Progenitor cell of endocrine pancreas (in vitro differentiated cells): ENCODE results near the gene CGNL1. TPM values are rescaled to one million over a fixed set of nuclear protein-coding genes. Genes with fewer than 3 reads are reported as not detected.

ENCODE experiments used
- DNase-seq: peaks from one replicate; pipeline ENCODE4 v3.0.0; 2021; ENCODE audit warnings: low spot score; ENCODE audit not compliant: unreplicated experiment
- H3K27ac Mint-ChIP-seq: 2 replicates; pipeline ENCODE4 v1.8.0; 2021; ENCODE audit warnings: mild to moderate bottlenecking, moderate library complexity, mixed read lengths
- H3K27me3 Mint-ChIP-seq: 2 replicates; pipeline ENCODE4 v1.8.0; 2021; ENCODE audit warnings: mixed read lengths
- H3K36me3 Mint-ChIP-seq: 2 replicates; pipeline ENCODE4 v1.8.0; 2022; ENCODE audit warnings: mixed read lengths; ENCODE audit not compliant: insufficient read depth
- H3K4me1 Mint-ChIP-seq: 2 replicates; pipeline ENCODE4 v1.8.0; 2021; ENCODE audit warnings: low read depth, mixed read lengths
- H3K4me3 Mint-ChIP-seq: 2 replicates; pipeline ENCODE4 v1.8.0; 2021; ENCODE audit warnings: low read depth, mild to moderate bottlenecking, moderate library complexity, mixed read lengths
- H3K9me3 Mint-ChIP-seq: 2 replicates; pipeline ENCODE4 v1.8.0; 2021; ENCODE audit warnings: low read depth, mixed read lengths
- total RNA-seq: library from RNA; stranded (reverse); gene quantifications from 2 replicates; pipeline ENCODE4 v1.2.1, GENCODE V29; 2021
- TF ChIP-seq, protein P1 (sequence below): fragments of 200-600 bp; sonication (generic); IDR thresholded peaks from one replicate; pipeline ENCODE4 v1.5.0; 2021; ENCODE audit warnings: antibody characterized with exemption, mild to moderate bottlenecking; ENCODE audit not compliant: unreplicated experiment

The CGNL1 gene
- total RNA-seq, 1 donor from 2014 or later = 41.9 TPM

DNA sequence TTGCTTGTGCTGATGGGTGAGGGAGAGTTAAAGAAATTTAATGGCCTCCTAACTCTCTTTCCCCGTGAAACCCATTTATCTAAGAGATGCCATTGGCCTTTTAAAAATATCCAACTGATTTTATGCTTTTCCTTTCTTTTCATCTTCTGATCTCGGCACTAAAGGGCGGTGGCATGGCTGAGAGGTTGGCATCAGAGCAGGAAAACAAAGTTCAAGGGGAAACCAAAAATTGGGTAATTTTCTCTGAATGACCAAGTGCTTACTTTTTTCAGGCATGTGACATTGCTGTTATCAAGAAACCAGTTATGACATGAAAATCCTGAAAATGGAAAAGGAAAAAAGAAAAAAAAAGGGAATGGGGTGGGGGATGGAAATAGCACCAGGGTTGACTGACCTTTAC, 3.2 kb downstream of the CGNL1 start:
- H3K4me3 Mint-ChIP-seq = no peak overlapping the region
- peaks cover 43% of the 10 kb centered on the region for H3K4me1 Mint-ChIP-seq
- no peaks in the 10 kb centered on the region for H3K9me3 Mint-ChIP-seq
- TF ChIP-seq, protein P1, sequence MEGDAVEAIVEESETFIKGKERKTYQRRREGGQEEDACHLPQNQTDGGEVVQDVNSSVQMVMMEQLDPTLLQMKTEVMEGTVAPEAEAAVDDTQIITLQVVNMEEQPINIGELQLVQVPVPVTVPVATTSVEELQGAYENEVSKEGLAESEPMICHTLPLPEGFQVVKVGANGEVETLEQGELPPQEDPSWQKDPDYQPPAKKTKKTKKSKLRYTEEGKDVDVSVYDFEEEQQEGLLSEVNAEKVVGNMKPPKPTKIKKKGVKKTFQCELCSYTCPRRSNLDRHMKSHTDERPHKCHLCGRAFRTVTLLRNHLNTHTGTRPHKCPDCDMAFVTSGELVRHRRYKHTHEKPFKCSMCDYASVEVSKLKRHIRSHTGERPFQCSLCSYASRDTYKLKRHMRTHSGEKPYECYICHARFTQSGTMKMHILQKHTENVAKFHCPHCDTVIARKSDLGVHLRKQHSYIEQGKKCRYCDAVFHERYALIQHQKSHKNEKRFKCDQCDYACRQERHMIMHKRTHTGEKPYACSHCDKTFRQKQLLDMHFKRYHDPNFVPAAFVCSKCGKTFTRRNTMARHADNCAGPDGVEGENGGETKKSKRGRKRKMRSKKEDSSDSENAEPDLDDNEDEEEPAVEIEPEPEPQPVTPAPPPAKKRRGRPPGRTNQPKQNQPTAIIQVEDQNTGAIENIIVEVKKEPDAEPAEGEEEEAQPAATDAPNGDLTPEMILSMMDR = no peak
- DNase-seq = no peak
- peak overlapping the region; percentile 47 for H3K27ac Mint-ChIP-seq
- H3K27me3 Mint-ChIP-seq = peaks cover 6% of the 10 kb centered on the region
- peaks cover 2% of the 10 kb centered on the region for H3K36me3 Mint-ChIP-seq

DNA sequence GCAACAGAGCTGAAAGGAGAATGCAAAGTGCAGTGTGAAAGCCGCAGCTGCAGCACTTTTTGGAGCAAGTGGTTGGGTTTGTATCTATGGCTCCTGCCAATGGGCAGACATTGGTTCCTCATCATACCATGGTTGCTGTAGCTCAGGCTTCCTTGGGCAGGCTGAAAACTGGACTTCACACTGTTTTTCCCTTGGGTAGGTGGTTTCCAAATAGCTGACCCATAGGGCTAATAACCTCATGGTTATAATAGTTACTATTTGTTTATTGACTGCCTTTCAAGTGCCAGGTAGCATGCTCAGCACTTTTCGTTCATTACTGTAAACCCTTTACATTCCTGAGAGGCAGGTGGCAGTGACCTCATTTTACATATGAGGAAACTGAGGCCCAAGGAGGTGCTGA, 4.5 kb downstream of the CGNL1 start:
- H3K4me3 Mint-ChIP-seq = no peak overlapping the region
- no peak for DNase-seq
- H3K4me1 Mint-ChIP-seq = peaks cover 47% of the 10 kb centered on the region
- H3K27me3 Mint-ChIP-seq = no peaks in the 10 kb centered on the region
- TF ChIP-seq, protein P1 = no peak
- peaks cover 3% of the 10 kb centered on the region for H3K36me3 Mint-ChIP-seq
- H3K27ac Mint-ChIP-seq = no peak overlapping the region
- H3K9me3 Mint-ChIP-seq = no peaks in the 10 kb centered on the region

DNA sequence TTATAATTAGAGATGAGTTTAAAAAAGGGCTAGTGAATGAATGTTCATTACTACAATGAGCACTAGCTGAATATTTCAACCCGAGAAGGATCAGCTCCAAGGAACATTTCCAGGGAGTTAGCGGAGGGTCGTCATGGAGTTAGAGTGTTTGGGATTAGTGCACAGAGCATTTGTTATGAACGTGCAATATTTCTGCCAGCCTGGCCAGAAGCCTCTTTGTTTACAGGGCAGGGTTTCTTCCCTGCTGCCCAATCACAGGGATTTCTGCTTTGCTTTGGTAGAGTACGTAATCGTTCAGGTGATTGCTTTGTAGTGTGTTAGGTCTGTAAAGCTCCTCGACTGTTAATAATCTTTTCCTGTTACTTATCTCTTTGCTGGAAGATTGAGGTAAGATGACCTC, 5.9 kb downstream of the CGNL1 start:
- Mint-ChIP-seq H3K36me3 (peaks cover 3% of the 10 kb centered on the region), H3K27ac (peak overlapping the region; percentile 83), H3K9me3 (no peaks in the 10 kb centered on the region), H3K4me3 (no peak overlapping the region), H3K4me1 (peaks cover 52% of the 10 kb centered on the region), H3K27me3 (no peaks in the 10 kb centered on the region)
- DNase-seq = no peak
- TF ChIP-seq, protein P1 = no peak

DNA sequence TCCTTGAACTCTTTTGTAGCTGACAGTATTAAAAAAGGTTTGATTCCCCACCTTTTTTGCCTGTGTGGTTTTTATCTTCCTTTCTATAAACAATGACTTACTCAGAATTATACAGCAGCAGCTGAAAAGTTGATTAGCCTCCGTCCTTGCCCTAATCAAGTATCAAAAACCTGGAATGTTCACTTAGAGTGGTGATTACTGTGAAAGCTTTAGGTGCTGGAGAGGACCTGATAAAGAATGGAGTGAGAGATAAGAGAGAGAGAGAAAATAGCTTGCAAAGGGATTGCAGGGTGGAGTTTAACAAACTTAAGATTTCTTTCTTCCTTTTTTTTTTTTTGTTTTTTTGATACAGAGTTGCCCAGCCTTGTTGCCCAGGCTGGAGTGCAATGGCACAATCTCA, 6.7 kb downstream of the CGNL1 start:
- Mint-ChIP-seq H3K27ac (peak overlapping the region; percentile 83), H3K4me3 (no peak overlapping the region), H3K4me1 (peaks cover 51% of the 10 kb centered on the region), H3K36me3 (peaks cover 3% of the 10 kb centered on the region), H3K9me3 (no peaks in the 10 kb centered on the region), H3K27me3 (no peaks in the 10 kb centered on the region)
- TF ChIP-seq, protein P1 = no peak
- no peak for DNase-seq

DNA sequence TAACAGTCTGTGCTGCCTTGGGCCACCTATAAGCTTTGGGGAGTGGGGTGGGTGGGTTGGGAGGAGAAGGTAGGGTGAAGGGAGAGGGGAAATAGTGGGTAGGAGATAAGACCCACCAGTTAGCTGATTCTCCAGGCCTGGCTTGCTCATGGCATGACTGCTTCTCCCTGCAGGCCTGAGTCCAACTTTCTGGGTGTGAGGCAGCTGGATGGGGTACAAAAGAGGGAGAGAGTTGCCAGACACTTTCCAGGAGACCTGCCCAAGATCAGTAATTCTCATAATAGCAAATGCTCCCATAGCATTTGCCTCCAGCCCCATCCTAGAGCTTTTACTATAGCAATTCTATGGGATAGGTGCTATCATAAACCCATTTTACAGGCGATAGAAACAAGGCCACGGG, 7.7 kb downstream of the CGNL1 start:
- no peak for DNase-seq
- Mint-ChIP-seq H3K4me1 (peaks cover 55% of the 10 kb centered on the region), H3K27ac (no peak overlapping the region), H3K36me3 (peaks cover 1% of the 10 kb centered on the region), H3K27me3 (no peaks in the 10 kb centered on the region), H3K9me3 (no peaks in the 10 kb centered on the region), H3K4me3 (no peak overlapping the region)
- TF ChIP-seq, protein P1 = no peak
